K562 (cell line): ENCODE data around the gene BCL7B. TPM values are rescaled to one million over a fixed set of nuclear protein-coding genes. Genes with fewer than 3 reads are reported as not detected.

Source experiments
- ADNP ChIP-seq: fragments of 200-800 bp; sonication (Bioruptor generic); IDR thresholded peaks from 2 replicates; pipeline ENCODE4 v1.6.1; 2016; ENCODE audit warnings: missing genetic modification characterization, missing compliant biosample characterization
- CBFB ChIP-seq: sonication (generic); formaldehyde crosslinking; IDR thresholded peaks from 2 replicates; pipeline ENCODE4 v1.4.0; 2020; ENCODE audit warnings: mild to moderate bottlenecking, missing genetic modification reagents
- CBX2 ChIP-seq: fragments of 200-600 bp; sonication (generic); IDR thresholded peaks from one replicate; pipeline ENCODE4 v1.6.1; 2012; ENCODE audit warnings: mild to moderate bottlenecking, low read length, inconsistent platforms; ENCODE audit not compliant: insufficient read depth, poor library complexity, severe bottlenecking
- CCAR2 ChIP-seq: fragments of 200-400 bp; formaldehyde crosslinking; IDR thresholded peaks from 2 replicates; pipeline ENCODE4 v1.6.1; 2017; ENCODE audit warnings: mild to moderate bottlenecking, low read depth, low read length
- FOXJ2 ChIP-seq: fragments of 200-800 bp; sonication (Bioruptor generic); IDR thresholded peaks from 2 replicates; pipeline ENCODE4 v1.6.1; 2016; ENCODE audit warnings: missing genetic modification characterization, missing compliant biosample characterization
- GABPB2 ChIP-seq: fragments of 250-450 bp; sonication (Bioruptor Pico); conservative IDR thresholded peaks from 2 replicates; pipeline ENCODE4 v1.5.1; 2021; ENCODE audit warnings: mild to moderate bottlenecking
- HSF4 ChIP-seq: fragments of 250-450 bp; sonication (Bioruptor Pico); IDR thresholded peaks from 2 replicates; pipeline ENCODE4 v2.1.2; 2022; ENCODE audit warnings: mild to moderate bottlenecking, moderate library complexity, borderline replicate concordance
- KLF10 ChIP-seq: fragments of 250-450 bp; sonication (Bioruptor Pico); IDR thresholded peaks from 2 replicates; pipeline ENCODE4 v1.6.1; 2021; ENCODE audit warnings: matching md5 sums
- LARP7 ChIP-seq: fragments of 450-650 bp; IDR thresholded peaks from 2 replicates; pipeline ENCODE4 v1.6.1; 2016
- LEF1 ChIP-seq: fragments of 450-650 bp; IDR thresholded peaks from 2 replicates; pipeline ENCODE4 v1.6.1; 2016; ENCODE audit warnings: mild to moderate bottlenecking
- MBD2 ChIP-seq: sonication (generic); IDR thresholded peaks from 2 replicates; pipeline ENCODE4 v1.6.1; 2016; ENCODE audit warnings: low read depth, borderline replicate concordance
- PML ChIP-seq: IDR thresholded peaks from 2 replicates; pipeline ENCODE4 v1.6.1; 2012; ENCODE audit warnings: low read length, inconsistent platforms
- POLR2AphosphoS5 ChIP-seq: IDR thresholded peaks from 2 replicates; pipeline ENCODE4 v1.6.1; 2011; ENCODE audit warnings: mild to moderate bottlenecking, low read depth, low read length, moderate library complexity; ENCODE audit not compliant: control insufficient read depth, insufficient read depth
- POLR3G ChIP-seq: IDR thresholded peaks from 2 replicates; pipeline ENCODE4 v1.6.1; 2011; ENCODE audit not compliant: insufficient read length, insufficient replicate concordance; ENCODE audit errors: extremely low read depth
- SREBF1 ChIP-seq: fragments of 150-350 bp; IDR thresholded peaks from 2 replicates; pipeline ENCODE4 v1.6.1; 2014; ENCODE audit warnings: antibody characterized with exemption, low read depth, low read length, borderline replicate concordance
- ZNF146 ChIP-seq: IDR thresholded peaks from one replicate; pipeline ENCODE4 v1.6.1; 2018; ENCODE audit warnings: missing compliant biosample characterization; ENCODE audit not compliant: unreplicated experiment
- ZNF184 ChIP-seq: sonication (generic); formaldehyde crosslinking; IDR thresholded peaks from 2 replicates; pipeline ENCODE4 v1.5.0; 2020; ENCODE audit warnings: missing genetic modification reagents
- polyA plus RNA-seq, 8 experiments: library from polyadenylated mRNA; depleted of rRNA in 4 of 8; stranded (reverse) in 5 of 8; unstranded in 3 of 8; fragments of >200 nt; fragmentation: Nextera tagmentation in 2 of 8; fragmentation: Illumina TruSeq in 1 of 8; extraction: Ambion mirVana in 2 of 8; extraction: Trizol in 1 of 8; gene quantifications; 2 replicates each; pipeline versions ENCODE4 v1.2.1 to v1.2.3, GENCODE V29; 2011 to 2014; ENCODE audit warnings: inconsistent platforms in 1 of 8, missing spikeins in 1 of 8
- total RNA-seq, 7 experiments: library from RNA; depleted of rRNA in 6 of 7; stranded (reverse); fragments of >200 nt in 6 of 7; fragmentation: Illumina TruSeq in 2 of 7; extraction: Trizol in 2 of 7; gene quantifications; 2 replicates each; pipeline versions ENCODE4 v1.2.1 to v1.2.3, GENCODE V29; 2011 to 2021; ENCODE audit warnings: low replicate concordance in 1 of 7
- TF ChIP-seq, protein P1 (sequence below), 2 experiments: fragments of 450-650 bp in 1 of 2; sonication (generic) in 1 of 2; formaldehyde crosslinking in 1 of 2; IDR thresholded peaks; 2 replicates each; pipeline versions ENCODE4 v1.7.1 to v1.9.0; 2016 to 2022; ENCODE audit warnings: inconsistent platforms in 1 of 2, mild to moderate bottlenecking in 1 of 2, missing genetic modification reagents in 1 of 2
- TF ChIP-seq, protein P2 (sequence below): fragments of 250-450 bp; sonication (Bioruptor Pico); IDR thresholded peaks from 2 replicates; pipeline ENCODE4 v1.5.0; 2021

Gene BCL7B
- total and polyA plus RNA-seq, 9 of the 15 experiments (the other 6 are each of a cell fraction or from before 2014, with no cell fraction given) = 10.0 to 73.2 (median 32.9) TPM

DNA sequence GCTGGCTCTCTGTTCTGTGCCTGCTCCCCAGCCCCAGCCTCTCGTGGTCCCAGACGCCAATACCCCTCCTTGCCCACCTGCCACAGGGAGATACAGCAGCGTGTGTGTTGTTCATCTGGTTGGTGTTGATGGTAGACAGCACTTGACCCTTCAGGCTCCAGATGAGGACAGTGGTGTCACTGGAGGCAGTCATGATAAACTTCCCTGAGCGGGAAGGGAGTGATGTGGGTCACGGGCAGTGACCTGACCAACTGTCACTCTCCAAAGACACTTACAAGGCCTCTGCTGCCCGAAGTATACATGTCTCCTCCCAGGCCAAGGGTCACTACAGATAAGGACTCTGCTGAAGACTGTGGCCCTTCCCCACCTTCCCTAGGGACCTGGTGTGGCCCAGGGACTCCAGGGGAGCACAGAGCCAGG, 15.3 kb upstream of the BCL7B start (continued):
- TF ChIP-seq FOXJ2 (tag) = no peak
- no peak for TF ChIP-seq ZNF146 (CRISPR knock-in tag)
- TF ChIP-seq, protein P1, sequence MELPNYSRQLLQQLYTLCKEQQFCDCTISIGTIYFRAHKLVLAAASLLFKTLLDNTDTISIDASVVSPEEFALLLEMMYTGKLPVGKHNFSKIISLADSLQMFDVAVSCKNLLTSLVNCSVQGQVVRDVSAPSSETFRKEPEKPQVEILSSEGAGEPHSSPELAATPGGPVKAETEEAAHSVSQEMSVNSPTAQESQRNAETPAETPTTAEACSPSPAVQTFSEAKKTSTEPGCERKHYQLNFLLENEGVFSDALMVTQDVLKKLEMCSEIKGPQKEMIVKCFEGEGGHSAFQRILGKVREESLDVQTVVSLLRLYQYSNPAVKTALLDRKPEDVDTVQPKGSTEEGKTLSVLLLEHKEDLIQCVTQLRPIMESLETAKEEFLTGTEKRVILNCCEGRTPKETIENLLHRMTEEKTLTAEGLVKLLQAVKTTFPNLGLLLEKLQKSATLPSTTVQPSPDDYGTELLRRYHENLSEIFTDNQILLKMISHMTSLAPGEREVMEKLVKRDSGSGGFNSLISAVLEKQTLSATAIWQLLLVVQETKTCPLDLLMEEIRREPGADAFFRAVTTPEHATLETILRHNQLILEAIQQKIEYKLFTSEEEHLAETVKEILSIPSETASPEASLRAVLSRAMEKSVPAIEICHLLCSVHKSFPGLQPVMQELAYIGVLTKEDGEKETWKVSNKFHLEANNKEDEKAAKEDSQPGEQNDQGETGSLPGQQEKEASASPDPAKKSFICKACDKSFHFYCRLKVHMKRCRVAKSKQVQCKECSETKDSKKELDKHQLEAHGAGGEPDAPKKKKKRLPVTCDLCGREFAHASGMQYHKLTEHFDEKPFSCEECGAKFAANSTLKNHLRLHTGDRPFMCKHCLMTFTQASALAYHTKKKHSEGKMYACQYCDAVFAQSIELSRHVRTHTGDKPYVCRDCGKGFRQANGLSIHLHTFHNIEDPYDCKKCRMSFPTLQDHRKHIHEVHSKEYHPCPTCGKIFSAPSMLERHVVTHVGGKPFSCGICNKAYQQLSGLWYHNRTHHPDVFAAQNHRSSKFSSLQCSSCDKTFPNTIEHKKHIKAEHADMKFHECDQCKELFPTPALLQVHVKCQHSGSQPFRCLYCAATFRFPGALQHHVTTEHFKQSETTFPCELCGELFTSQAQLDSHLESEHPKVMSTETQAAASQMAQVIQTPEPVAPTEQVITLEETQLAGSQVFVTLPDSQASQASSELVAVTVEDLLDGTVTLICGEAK (IDR thresholded peaks at IDR 0.05) = no peak
- TF ChIP-seq, protein P1 (CRISPR knock-in tag; IDR thresholded peaks at IDR 0.05) = no peak
- TF ChIP-seq, protein P2, sequence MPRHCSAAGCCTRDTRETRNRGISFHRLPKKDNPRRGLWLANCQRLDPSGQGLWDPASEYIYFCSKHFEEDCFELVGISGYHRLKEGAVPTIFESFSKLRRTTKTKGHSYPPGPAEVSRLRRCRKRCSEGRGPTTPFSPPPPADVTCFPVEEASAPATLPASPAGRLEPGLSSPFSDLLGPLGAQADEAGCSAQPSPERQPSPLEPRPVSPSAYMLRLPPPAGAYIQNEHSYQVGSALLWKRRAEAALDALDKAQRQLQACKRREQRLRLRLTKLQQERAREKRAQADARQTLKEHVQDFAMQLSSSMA (CRISPR knock-in tag) = no peak
- TF ChIP-seq POLR2AphosphoS5 = peak; percentile 82
- TF ChIP-seq ADNP (tag) = no peak
- TF ChIP-seq PML = 0 out of 2 replicates have a peak, but pooled peaks have one; percentile 31
- no peak for TF ChIP-seq MBD2
- no peak for TF ChIP-seq SREBF1
- TF ChIP-seq CCAR2 = no peak
- no peak for TF ChIP-seq ZNF184 (CRISPR knock-in tag)
- no peak for TF ChIP-seq GABPB2 (CRISPR knock-in tag)
- no peak for TF ChIP-seq HSF4 (CRISPR knock-in tag)
- TF ChIP-seq CBFB (CRISPR knock-in tag) = 0 out of 2 replicates have a peak, but pooled peaks have one; percentile 42
- no peak for TF ChIP-seq KLF10 (CRISPR knock-in tag)
- no peak for TF ChIP-seq POLR3G
- TF ChIP-seq LEF1 = peak; percentile 75; the same call in 1 of the 2 replicates
- 0 out of 2 replicates have a peak, but pooled peaks have one; percentile 10 for TF ChIP-seq LARP7
- TF ChIP-seq CBX2 = no peak
